Measurements from ENCODE around the gene METTL3. TPM values are rescaled to one million over a fixed set of nuclear protein-coding genes. Genes with fewer than 3 reads are reported as not detected.

METTL3 gene
- total and polyA plus RNA-seq, 2 of the 4 experiments (the other 2 are of a cell fraction): 90.6 to 109 TPM

- Histone ChIP-seq H3K9ac (ENCODE audit: low read depth, low read length) (no peak overlapping the region), H2BK5ac (ENCODE audit: low read depth, low read length, poor library complexity, severe bottlenecking) (no peak overlapping the region), H2BK15ac (ENCODE audit: low read depth, low read length) (no peak overlapping the region), H3K18ac (ENCODE audit: low read depth, low read length) (no peak overlapping the region), H2AK5ac (ENCODE audit: low read depth, low read length) (no peak overlapping the region), H4K20me1 (ENCODE audit: insufficient read depth, low read length) (no peaks in the 10 kb centered on the region), H2BK20ac (ENCODE audit: low read depth, low read length) (no peak overlapping the region), H2BK120ac (ENCODE audit: low read depth, low read length) (no peak overlapping the region), H3K4ac (ENCODE audit: low read depth, low read length) (no peak overlapping the region), H3K27ac (ENCODE audit: insufficient read depth, low read length) (no peak overlapping the region), H2AFZ (replicated peaks; ENCODE audit: low read length, poor library complexity) (no peak overlapping the region), H4K5ac (ENCODE audit: low read depth, low read length) (no peak overlapping the region), H4K91ac (ENCODE audit: insufficient read depth, low read depth, low read length) (no peak overlapping the region), H3K9me1 (ENCODE audit: insufficient read depth, low read length) (peaks cover 4% of the 10 kb centered on the region), H3K36me3 (ENCODE audit: control insufficient read depth, insufficient read depth, low read length) (peaks cover 4% of the 10 kb centered on the region; the same call in 1 of the 2 replicates), H3K27me3 (ENCODE audit: control insufficient read depth, insufficient read depth, low read length) (peaks cover 18% of the 10 kb centered on the region), H3K4me3 (ENCODE audit: insufficient read depth, low read depth, low read length) (no peak overlapping the region), H3K9me3 (ENCODE audit: control insufficient read depth, insufficient read depth, low read length) (no peaks in the 10 kb centered on the region), H4K8ac (ENCODE audit: low read depth in 2 of 2, low read length in 2 of 2) (no peak overlapping the region), H2AK9ac (replicated peaks; ENCODE audit: low read depth, low read length, poor library complexity) (no peak overlapping the region), H3K79me1 (ENCODE audit: low read depth in 1 of 2, low read length in 2 of 2) (peaks cover 0 to 13% of the 10 kb centered on the region in 2 experiments; a peak in 2 of 4 replicates), H3K4me2 (ENCODE audit: low read depth, low read length) (no peak overlapping the region), H3K23ac (ENCODE audit: low read depth, low read length) (no peak overlapping the region), H3K4me1 (ENCODE audit: control insufficient read depth, insufficient read depth, low read length) (peaks cover 2% of the 10 kb centered on the region), H3K14ac (replicated peaks; ENCODE audit: low read depth, low read length) (no peak overlapping the region), H3K56ac (ENCODE audit: extremely low read depth, insufficient read depth, low read length) (no peak overlapping the region)
- intact Hi-C loops (cut with micrococcal nuclease): no loop called here
- no peak for DNase-seq
- dilution Hi-C loops (cut with HindIII; ENCODE audit: low sequenced_read_pairs, unreplicated experiment): no loop called here
- TF ChIP-seq, protein P1, sequence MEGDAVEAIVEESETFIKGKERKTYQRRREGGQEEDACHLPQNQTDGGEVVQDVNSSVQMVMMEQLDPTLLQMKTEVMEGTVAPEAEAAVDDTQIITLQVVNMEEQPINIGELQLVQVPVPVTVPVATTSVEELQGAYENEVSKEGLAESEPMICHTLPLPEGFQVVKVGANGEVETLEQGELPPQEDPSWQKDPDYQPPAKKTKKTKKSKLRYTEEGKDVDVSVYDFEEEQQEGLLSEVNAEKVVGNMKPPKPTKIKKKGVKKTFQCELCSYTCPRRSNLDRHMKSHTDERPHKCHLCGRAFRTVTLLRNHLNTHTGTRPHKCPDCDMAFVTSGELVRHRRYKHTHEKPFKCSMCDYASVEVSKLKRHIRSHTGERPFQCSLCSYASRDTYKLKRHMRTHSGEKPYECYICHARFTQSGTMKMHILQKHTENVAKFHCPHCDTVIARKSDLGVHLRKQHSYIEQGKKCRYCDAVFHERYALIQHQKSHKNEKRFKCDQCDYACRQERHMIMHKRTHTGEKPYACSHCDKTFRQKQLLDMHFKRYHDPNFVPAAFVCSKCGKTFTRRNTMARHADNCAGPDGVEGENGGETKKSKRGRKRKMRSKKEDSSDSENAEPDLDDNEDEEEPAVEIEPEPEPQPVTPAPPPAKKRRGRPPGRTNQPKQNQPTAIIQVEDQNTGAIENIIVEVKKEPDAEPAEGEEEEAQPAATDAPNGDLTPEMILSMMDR (conservative IDR thresholded peaks at IDR 0.05; ENCODE audit: low read depth, low read length): no peak
- no peak for TF ChIP-seq USF2 (IDR thresholded peaks at IDR 0.05; ENCODE audit: low read depth, low read length)
- TF ChIP-seq SMC3 (IDR thresholded peaks at IDR 0.05; ENCODE audit: low read depth, low read length): no peak
- TF ChIP-seq ELK1 (IDR thresholded peaks at IDR 0.05; ENCODE audit: borderline replicate concordance, low read depth, low read length): no peak
- TF ChIP-seq RFX5 (IDR thresholded peaks at IDR 0.05; ENCODE audit: low read depth, low read length): no peak
- no peak for TF ChIP-seq NFE2L2 (IDR thresholded peaks at IDR 0.05; ENCODE audit: low read depth, low read length)
- no peak for TF ChIP-seq CHD1 (IDR thresholded peaks at IDR 0.05; ENCODE audit: low read depth, low read length)
- BruUV-seq (replicated peaks): no TSS peak
- ChIA-PET POLR2A (ENCODE audit: unreplicated experiment) (no interaction called here), CTCF (interaction anchor here (0.9 kb wide), 1 partner anchor 11 kb away, joined by 3 read pairs; no protein-coding TSS in a partner anchor)
- in situ Hi-C loops (cut with MboI; ENCODE audit: low sequenced_read_pairs): no loop called here
- no CpG with 5 or more reads among the region's 1 CpG for WGBS, 2 experiments (ENCODE audit: extremely low coverage in 2 of 2, insufficient read length in 1 of 2)
- no peak for ATAC-seq (ENCODE audit: low read depth)
Observed at GRCh38 chr14:21529515-21529914, 18.4 kb upstream of the METTL3 start.
